RWPE2 (cell line): ENCODE results near the gene STT3B.

ENCODE experiments used
- ATAC-seq: fragments of 200-7000 bp; cut with Tn5 transposase; 3 replicates; pipeline ENCODE4 v1.9.1; 2021; ENCODE audit warnings: low read depth
- DNase-seq: peaks from one replicate; pipeline ENCODE4 v3.0.0-alpha.2; 2020; ENCODE audit warnings: low spot score
- H3K27ac ChIP-seq: fragments of 450-650 bp; 2 replicates; pipeline ENCODE4 v1.5.1; 2017; ENCODE audit warnings: mild to moderate bottlenecking; ENCODE audit not compliant: poor library complexity, severe bottlenecking
- H3K27me3 ChIP-seq: fragments of 250-450 bp; sonication (Bioruptor Pico); 2 replicates; pipeline ENCODE4 v1.5.1; 2021; ENCODE audit warnings: mild to moderate bottlenecking, moderate library complexity; ENCODE audit not compliant: insufficient read depth, poor library complexity, severe bottlenecking
- H3K36me3 ChIP-seq: fragments of 250-450 bp; sonication (Bioruptor Pico); 2 replicates; pipeline ENCODE4 v1.5.1; 2020; ENCODE audit warnings: low read depth, mild to moderate bottlenecking, moderate library complexity
- H3K4me1 ChIP-seq: fragments of 250-450 bp; sonication (Bioruptor Pico); 2 replicates; pipeline ENCODE4 v1.5.1; 2021; ENCODE audit warnings: mild to moderate bottlenecking, moderate library complexity; ENCODE audit not compliant: insufficient read depth, poor library complexity, severe bottlenecking
- H3K4me3 ChIP-seq: fragments of 250-450 bp; sonication (Bioruptor Pico); 2 replicates; pipeline ENCODE4 v1.5.1; 2021; ENCODE audit warnings: mild to moderate bottlenecking, moderate library complexity; ENCODE audit not compliant: severe bottlenecking
- H3K9me3 ChIP-seq: fragments of 250-450 bp; sonication (Bioruptor Pico); 2 replicates; pipeline ENCODE4 v1.5.1; 2021; ENCODE audit warnings: mild to moderate bottlenecking, moderate library complexity; ENCODE audit not compliant: severe bottlenecking
- CTCF ChIP-seq: fragments of 450-650 bp; IDR thresholded peaks from one replicate; pipeline ENCODE4 v1.5.1; 2017; ENCODE audit warnings: mild to moderate bottlenecking, moderate library complexity; ENCODE audit not compliant: poor library complexity, severe bottlenecking

STT3B gene

DNA sequence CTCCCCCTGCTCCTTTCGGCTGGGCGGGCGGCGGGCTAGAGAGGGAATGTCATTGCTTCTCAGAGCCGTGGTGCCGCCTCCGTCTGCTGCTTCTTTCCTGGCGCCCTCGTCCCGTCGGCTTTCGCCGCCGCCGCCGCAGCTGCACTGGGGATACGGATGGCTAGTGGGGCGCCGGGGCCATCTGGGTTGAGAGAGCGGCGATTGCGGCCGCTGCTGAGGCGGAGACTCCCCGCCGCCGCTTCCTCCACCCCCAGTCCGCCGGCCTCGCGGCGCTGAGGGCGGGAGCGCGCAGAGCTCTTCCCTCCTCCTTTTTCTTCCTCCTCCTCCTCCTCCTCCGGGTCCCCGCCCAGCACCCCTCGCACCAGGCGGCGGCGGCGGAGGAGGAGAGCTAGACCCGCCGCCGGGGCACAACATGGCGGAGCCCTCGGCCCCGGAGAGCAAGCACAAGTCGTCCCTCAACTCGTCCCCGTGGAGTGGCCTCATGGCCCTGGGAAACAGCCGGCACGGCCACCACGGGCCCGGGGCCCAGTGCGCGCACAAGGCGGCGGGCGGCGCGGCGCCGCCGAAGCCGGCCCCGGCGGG lies at the start of gene STT3B:
Gene STT3B (plus strand): TSS at position 339 of the 582 bp plus-strand sequence. CDS start 74 bp downstream, at position 413.
- no peaks in the 10 kb centered on the region for H3K9me3 ChIP-seq
- peaks cover 9% of the 10 kb centered on the region for H3K36me3 ChIP-seq
- TF ChIP-seq CTCF, result no peak
- peaks cover 17% of the 10 kb centered on the region for H3K4me1 ChIP-seq
- H3K4me3 ChIP-seq, result peak within 1 kb of the TSS; percentile 79
- DNase-seq (peak; percentile 80), ATAC-seq (peak; percentile 68)
- peak within 1 kb of the TSS; percentile 78 for H3K27ac ChIP-seq
- H3K27me3 ChIP-seq, result no peaks in the 10 kb centered on the region

DNA sequence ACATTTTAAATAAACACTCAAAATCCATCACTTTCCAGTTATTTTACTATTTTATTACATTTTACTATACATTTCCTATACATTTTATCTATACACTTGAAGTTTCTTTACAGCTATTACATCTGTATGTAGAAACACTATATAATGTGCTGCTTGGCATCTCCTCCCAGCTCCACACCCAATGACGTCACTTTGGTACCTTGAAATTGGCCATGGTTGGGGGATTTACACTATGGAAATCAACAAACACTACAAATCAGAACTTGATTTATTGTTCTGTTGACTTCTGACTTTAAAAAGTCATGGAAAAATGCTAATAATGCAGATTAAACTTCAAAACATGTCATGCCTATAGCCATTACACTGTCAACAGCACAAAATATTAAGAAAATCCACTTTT lies 48.9 kb upstream of the STT3B start:
- Histone ChIP-seq H3K4me1 (no peaks in the 10 kb centered on the region), H3K36me3 (no peaks in the 10 kb centered on the region), H3K9me3 (no peaks in the 10 kb centered on the region), H3K27me3 (no peaks in the 10 kb centered on the region), H3K4me3 (no peak overlapping the region), H3K27ac (no peak overlapping the region)
- DNase-seq, result no peak
- ATAC-seq, result no peak
- TF ChIP-seq CTCF, result no peak

GRCh38 chr3:31485196-31485595 lies 47.5 kb upstream of the STT3B start:
- Histone ChIP-seq H3K4me3 (no peak overlapping the region), H3K4me1 (no peaks in the 10 kb centered on the region), H3K27me3 (no peaks in the 10 kb centered on the region), H3K36me3 (no peaks in the 10 kb centered on the region), H3K9me3 (no peaks in the 10 kb centered on the region), H3K27ac (no peak overlapping the region)
- no peak for DNase-seq
- no peak for ATAC-seq
- TF ChIP-seq CTCF, result no peak

- TF ChIP-seq CTCF, result no peak
- no peak for DNase-seq
- Histone ChIP-seq H3K4me1 (no peaks in the 10 kb centered on the region), H3K4me3 (no peak overlapping the region), H3K36me3 (no peaks in the 10 kb centered on the region), H3K9me3 (peaks cover under 1% of the 10 kb centered on the region), H3K27ac (no peak overlapping the region), H3K27me3 (no peaks in the 10 kb centered on the region)
- ATAC-seq, result no peak
Measured at GRCh38 chr3:31486865-31487533, 45.7 kb upstream of the STT3B start.

DNA sequence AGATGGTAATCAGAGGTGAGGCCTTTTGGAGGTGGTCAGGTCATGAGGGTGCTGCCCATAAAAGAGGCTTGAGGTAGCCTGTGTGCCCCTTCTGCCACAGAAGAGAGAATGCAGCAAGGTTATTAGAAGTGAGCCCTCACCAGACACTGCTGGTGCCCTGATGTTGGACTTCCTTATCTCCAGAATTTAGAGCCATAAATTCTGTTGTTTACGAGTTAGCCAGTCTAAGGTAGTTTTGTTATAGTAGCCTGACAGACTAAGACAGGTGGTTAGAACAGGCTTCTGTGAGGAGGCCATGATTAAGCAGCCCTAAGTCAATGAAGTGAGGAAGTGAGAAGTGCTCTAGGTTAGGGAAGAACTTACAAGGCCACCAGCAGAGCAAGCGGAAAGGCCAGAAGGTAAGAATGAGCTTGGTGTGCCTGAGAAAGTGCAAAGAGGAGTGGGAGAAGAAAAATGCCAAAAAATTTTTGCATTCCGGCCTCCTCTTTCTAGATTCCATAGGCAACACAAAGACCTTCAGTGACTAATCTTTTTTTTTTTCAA lies 44.2 kb upstream of the STT3B start:
- no peaks in the 10 kb centered on the region for H3K4me1 ChIP-seq
- H3K36me3 ChIP-seq, result no peaks in the 10 kb centered on the region
- DNase-seq, result no peak
- peaks cover 2% of the 10 kb centered on the region for H3K9me3 ChIP-seq
- H3K27ac ChIP-seq, result no peak overlapping the region
- ATAC-seq, result no peak
- TF ChIP-seq CTCF, result no peak
- H3K4me3 ChIP-seq, result no peak overlapping the region
- H3K27me3 ChIP-seq, result no peaks in the 10 kb centered on the region
